ENCODE measurements around the gene SSR3. TPM values are rescaled to one million over a fixed set of nuclear protein-coding genes. Genes with fewer than 3 reads are reported as not detected.

SSR3 gene
- total and polyA plus RNA-seq, 2 of the 8 experiments (the other 6 are each of a cell fraction or from before 2014, with no cell fraction given) = 92.7 to 208 TPM

DNA sequence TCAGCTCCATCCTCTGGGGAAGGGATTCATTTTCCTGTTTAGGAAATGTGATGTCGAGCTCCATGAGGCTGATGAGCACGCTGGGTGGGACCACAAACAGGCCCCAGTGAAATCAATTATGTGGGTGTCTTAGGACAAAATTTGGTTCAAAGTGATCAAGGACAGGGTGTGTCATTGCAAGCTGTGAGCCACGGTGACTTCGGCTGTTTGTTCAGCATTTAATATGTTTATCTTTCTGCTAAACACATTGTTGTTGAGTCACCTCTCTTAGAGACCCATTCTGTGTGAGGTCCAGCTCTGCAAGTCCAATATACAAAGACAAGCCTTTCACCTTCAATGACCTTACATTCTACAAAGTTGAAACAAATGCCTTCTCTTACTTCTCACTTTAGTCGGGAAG, 41.3 kb downstream of the SSR3 start:
- ChIA-PET CTCF (ENCODE audit: partially characterized antibody) (interaction anchor here (0.9 to 13.9 kb wide), 5 partner anchors 60 to 362 kb away, joined by 3 to 161 read pairs (median 8); no protein-coding TSS in a partner anchor), POLR2A (ENCODE audit: partially characterized antibody) (no interaction called here)
- Histone ChIP-seq H3K4me1 (replicated peaks in 1 of 4; ENCODE audit: control insufficient read depth in 3 of 4, insufficient read depth in 4 of 4, low read length in 3 of 4) (peaks cover 0 to 3% (median 0%) of the 10 kb centered on the region in 4 experiments; a peak in 1 of 7 replicates), H4K91ac (replicated peaks; ENCODE audit: insufficient read length, low read length) (no peak overlapping the region), H4K5ac (ENCODE audit: insufficient read length, low read depth, low read length) (no peak overlapping the region), H2BK12ac (ENCODE audit: low read depth, low read length) (no peak overlapping the region), H3K79me2 (ENCODE audit: control insufficient read depth in 1 of 2, insufficient read depth in 2 of 2, low read length in 2 of 2) (no peaks in the 10 kb centered on the region), H3K4me3 (ENCODE audit: extremely low read depth in 1 of 4, insufficient read depth in 2 of 4, low read depth in 3 of 4, low read length in 4 of 4) (no peak overlapping the region), H3K36me3 (ENCODE audit: control insufficient read depth in 2 of 4, insufficient read depth in 4 of 4, low read length in 3 of 4) (no peaks in the 10 kb centered on the region), H3K9me3 (ENCODE audit: insufficient read depth in 2 of 2, low read depth in 1 of 2, low read length in 1 of 2) (no peaks in the 10 kb centered on the region), H3K9ac (replicated peaks in 1 of 4; ENCODE audit: extremely low read depth in 1 of 4, low read depth in 3 of 4, low read length in 3 of 4) (no peak overlapping the region), H2BK5ac (ENCODE audit: low read depth, low read length) (no peak overlapping the region), H2BK120ac (replicated peaks; ENCODE audit: low read depth, low read length) (no peak overlapping the region), H3K18ac (ENCODE audit: extremely low read depth, low read length) (no peak overlapping the region), H3K79me1 (ENCODE audit: low read depth, low read length) (no peaks in the 10 kb centered on the region; the same call in 1 of the 2 replicates), H3K56ac (replicated peaks; ENCODE audit: insufficient read length, low read depth, low read length) (no peak overlapping the region), H3K27me3 (replicated peaks in 1 of 4; ENCODE audit: control insufficient read depth in 3 of 4, extremely low read depth in 1 of 4, insufficient read depth in 3 of 4, low read length in 3 of 4) (no peaks in the 10 kb centered on the region), H2BK20ac (ENCODE audit: low read length) (no peak overlapping the region), H3K4me2 (ENCODE audit: insufficient read depth in 1 of 2, low read depth in 2 of 2, low read length in 2 of 2) (no peak overlapping the region), H2AFZ (ENCODE audit: low read length) (no peak overlapping the region), H3K23me2 (ENCODE audit: low read depth, low read length) (no peaks in the 10 kb centered on the region), H3K14ac (ENCODE audit: insufficient read length) (no peak overlapping the region), H3K27ac (ENCODE audit: low read depth, low read length) (no peak overlapping the region), H2AK5ac (ENCODE audit: low read depth, low read length) (no peak overlapping the region), H3K4ac (replicated peaks; ENCODE audit: insufficient read length, low read depth, low read length) (no peak overlapping the region), H4K8ac (ENCODE audit: extremely low read depth, insufficient read depth, low read length) (no peak overlapping the region), H2BK15ac (ENCODE audit: low read length) (no peak overlapping the region), H3K23ac (ENCODE audit: insufficient read length) (no peak overlapping the region), H4K20me1 (replicated peaks in 1 of 2; ENCODE audit: control insufficient read depth in 1 of 2, insufficient read depth in 2 of 2, low read length in 2 of 2) (no peaks in the 10 kb centered on the region)
- DNase-seq (ENCODE audit: low read depth in 1 of 2, low spot score in 2 of 2) = no peak
- 87% methylated on average over 5 of the region's 5 CpGs; no CpG with 5 or more reads in 1 of the 2 experiments for WGBS, 2 experiments (ENCODE audit: extremely low coverage in 1 of 2, insufficient coverage in 1 of 2, insufficient read length in 1 of 2, insufficient replicate concordance in 2 of 2, low coverage in 1 of 2, low lambda C conversion rate in 2 of 2, missing lambda C conversion rate in 1 of 2)
- no peak for FAIRE-seq
- TF ChIP-seq, protein P1, sequence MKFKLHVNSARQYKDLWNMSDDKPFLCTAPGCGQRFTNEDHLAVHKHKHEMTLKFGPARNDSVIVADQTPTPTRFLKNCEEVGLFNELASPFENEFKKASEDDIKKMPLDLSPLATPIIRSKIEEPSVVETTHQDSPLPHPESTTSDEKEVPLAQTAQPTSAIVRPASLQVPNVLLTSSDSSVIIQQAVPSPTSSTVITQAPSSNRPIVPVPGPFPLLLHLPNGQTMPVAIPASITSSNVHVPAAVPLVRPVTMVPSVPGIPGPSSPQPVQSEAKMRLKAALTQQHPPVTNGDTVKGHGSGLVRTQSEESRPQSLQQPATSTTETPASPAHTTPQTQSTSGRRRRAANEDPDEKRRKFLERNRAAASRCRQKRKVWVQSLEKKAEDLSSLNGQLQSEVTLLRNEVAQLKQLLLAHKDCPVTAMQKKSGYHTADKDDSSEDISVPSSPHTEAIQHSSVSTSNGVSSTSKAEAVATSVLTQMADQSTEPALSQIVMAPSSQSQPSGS (IDR thresholded peaks at IDR 0.05; ENCODE audit: low read length) = no peak
- TF ChIP-seq RXRA (IDR thresholded peaks at IDR 0.05; ENCODE audit: insufficient read depth, low read depth, low read length) (no peak), SP2 (IDR thresholded peaks at IDR 0.05; ENCODE audit: low read length) (no peak), HDAC6 (IDR thresholded peaks at IDR 0.05; ENCODE audit: low read depth, low read length) (no peak), SIRT6 (IDR thresholded peaks at IDR 0.05; ENCODE audit: low read length) (no peak), SP1 (IDR thresholded peaks at IDR 0.05; ENCODE audit: low read depth, low read length) (no peak), BCL11A (IDR thresholded peaks at IDR 0.05; ENCODE audit: low read depth in 2 of 2, low read length in 2 of 2) (no peak), NRF1 (IDR thresholded peaks at IDR 0.05; ENCODE audit: low read depth, low read length) (no peak), GTF2F1 (IDR thresholded peaks at IDR 0.05; ENCODE audit: borderline replicate concordance, low read depth, low read length) (no peak), JUN (IDR thresholded peaks at IDR 0.05; ENCODE audit: low read depth, low read length) (no peak), BACH1 (IDR thresholded peaks at IDR 0.05; ENCODE audit: low read length) (no peak), POU5F1 (IDR thresholded peaks at IDR 0.05; ENCODE audit: low read depth, low read length) (no peak), SUZ12 (IDR thresholded peaks at IDR 0.05; ENCODE audit: low read length) (no peak), RNF2 (IDR thresholded peaks at IDR 0.05; ENCODE audit: borderline replicate concordance, low read depth, low read length, missing control alignments, poor library complexity, severe bottlenecking) (no peak)
